Hypothalamus (tissue), 51 donors: ENCODE data around the gene KCNT2.
"Not testable (repeated sequence)": the region's sequence is repeated elsewhere in the genome, so short reads cannot be mapped to it uniquely, and the experiment has no call there.

Experiments
- DNase-seq, 51 donors: peaks; one replicate each; lab custom pipeline; 2025; lab: John Stamatoyannopoulos, UW

Gene KCNT2

DNA sequence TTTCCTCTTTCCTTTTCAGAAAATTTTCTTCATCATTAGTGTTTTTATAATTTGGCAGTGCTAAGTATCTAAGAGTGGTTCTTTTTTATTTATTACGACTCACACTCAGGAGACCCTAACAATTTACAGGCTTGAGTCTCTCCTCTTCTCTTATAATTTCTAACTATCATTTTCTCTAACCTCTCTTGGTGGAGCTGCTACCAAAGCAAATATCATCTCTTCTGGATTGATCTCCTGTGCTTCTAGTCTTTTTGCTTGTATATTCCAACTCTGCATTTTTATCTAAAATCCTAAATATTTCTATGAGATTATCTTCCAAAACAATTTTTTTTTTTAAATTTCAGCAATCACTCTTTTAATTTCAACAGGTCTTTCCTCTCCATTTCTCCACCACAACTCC, 250.3 kb downstream of the KCNT2 start:
- no peak for DNase-seq

- no peak for DNase-seq
These were observed 252.9 kb downstream of the KCNT2 start for GRCh38 chr1:196355206-196355786.

- no peak for DNase-seq
These were observed 263.8 kb downstream of the KCNT2 start for GRCh38 chr1:196344453-196344852.

DNA sequence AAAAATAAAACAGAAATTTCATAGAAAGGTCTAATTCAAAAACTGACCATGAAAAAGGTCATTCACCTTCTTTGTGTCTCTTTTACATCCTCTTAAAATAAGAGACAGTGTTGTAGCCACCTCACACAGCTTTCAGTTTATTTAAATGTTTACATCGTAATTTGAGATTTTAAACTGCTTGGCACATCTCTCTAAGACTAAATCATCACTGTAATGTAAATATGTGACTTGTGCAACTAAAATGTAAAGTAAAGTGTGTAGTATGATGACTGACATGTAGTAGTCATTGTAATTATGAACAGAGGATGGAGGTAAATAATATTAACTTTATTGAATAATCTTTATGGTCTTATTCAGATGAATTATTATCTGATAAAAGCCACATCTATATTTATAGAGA, 283.9 kb downstream of the KCNT2 start:
- no peak for DNase-seq

DNA sequence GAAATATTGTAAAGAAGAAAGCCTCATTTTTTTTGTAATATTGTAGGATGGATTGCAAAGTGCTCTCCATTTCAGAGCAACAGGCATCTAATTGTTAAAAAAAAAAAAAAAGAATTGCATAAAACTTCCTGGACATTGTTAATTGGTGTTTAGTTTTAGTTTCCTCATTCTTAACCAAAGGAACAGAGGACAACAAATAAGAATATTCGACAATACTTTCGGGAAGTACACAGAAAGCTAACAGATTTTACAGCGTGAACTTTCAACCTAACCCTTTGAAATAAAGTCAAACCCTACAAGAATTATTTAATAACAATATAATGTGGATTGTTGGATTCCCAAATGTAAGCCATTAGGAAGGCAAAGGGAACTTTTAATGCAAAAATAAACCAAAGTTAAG, 284.4 kb downstream of the KCNT2 start:
- no peak for DNase-seq

GRCh38 chr1:196319301-196319700, 288.9 kb downstream of the KCNT2 start:
- no peak for DNase-seq

DNA sequence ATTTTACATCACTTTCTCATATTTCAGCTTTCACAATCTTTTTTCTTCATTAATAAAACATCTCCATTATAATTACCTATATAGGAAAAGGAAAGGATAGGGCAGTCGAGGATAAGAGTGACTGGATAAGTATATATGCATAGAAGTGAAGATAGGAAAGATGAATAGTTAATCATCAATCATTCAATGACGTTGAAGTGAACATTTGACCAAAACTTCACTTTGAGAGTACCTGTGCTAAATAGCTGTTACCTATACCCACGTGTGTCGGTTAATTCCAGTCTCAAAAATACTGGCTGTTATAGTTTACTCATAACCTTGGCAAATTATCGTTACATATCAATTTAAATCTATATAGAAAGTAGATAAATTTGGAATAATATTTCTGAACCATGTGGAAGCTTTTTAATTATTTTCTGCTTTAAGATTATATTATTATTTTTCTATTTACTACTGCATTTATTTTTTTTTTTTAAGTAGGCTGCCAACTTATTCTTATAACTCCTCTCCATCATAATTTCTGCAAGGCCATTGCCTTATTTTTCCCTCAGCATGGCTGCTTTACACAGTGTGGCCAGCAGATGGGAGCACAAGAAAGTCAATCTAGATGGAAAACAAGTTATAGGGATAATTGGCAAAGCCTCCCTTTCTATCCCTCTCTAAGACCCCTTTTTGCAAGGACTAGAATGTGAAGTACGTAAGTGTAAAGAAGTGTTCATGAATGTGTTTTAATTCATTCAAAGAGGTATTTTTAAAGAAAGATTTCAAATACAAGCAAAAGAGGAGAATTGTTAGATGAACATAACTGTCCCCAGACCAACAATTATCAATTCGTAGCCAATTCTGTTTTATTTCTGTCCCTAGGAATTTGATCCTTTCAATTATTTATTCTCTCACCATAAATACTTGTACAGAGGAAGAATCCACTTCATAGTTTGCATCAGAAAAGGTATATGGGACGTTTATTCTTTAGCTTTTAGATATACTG, 290.4 kb downstream of the KCNT2 start:
- peak in 10 of 51 donors; percentile 0 to 31 (median 5) for DNase-seq

DNA sequence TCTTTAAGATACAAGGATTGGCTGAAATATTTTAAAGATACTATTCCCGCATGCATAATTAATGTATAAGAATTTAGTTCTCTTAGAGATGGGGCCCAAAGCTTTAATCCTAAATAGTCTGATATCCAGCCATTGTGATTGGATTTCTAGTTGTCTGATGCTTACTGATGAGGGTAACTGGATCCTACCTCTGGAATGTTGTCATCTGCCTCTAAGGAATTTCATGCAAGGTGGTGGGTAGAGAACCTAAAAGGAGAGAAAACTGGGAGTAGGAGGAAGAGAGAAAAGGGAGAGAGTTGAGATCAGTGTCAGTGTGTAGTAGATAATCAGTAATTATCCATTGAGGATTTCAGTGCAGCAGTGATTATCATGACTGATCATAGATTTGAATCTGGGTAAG, 295.5 kb downstream of the KCNT2 start:
- DNase-seq = no peak

- DNase-seq = no peak
These were observed 298.9 kb downstream of the KCNT2 start for GRCh38 chr1:196309386-196309785.

- no peak for DNase-seq
These were observed 300.1 kb downstream of the KCNT2 start for GRCh38 chr1:196308176-196308575.

DNA sequence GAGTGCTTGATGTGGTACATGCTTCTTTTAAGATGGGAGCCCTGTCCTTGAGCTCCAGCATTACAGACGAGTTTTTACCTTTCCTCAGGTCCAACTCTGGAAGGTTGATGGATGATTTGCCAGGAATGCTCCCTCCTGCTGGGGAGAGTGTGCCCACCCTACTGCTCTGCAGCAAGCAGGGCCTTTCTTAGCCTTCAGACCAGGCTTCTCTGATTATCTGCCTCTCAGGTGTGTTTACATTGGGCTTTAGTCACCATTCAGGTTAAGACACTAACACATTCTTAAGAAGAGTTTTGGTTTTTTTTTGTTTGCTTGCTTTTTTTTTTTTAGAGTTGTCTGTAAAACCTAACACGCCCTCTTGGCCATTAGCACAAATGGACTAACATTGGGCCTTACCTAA, 301.8 kb downstream of the KCNT2 start:
- no peak for DNase-seq

- no peak for DNase-seq
These were observed 303.0 kb downstream of the KCNT2 start for GRCh38 chr1:196305216-196305615.

GRCh38 chr1:196302981-196303380, 305.3 kb downstream of the KCNT2 start:
- no peak for DNase-seq

DNA sequence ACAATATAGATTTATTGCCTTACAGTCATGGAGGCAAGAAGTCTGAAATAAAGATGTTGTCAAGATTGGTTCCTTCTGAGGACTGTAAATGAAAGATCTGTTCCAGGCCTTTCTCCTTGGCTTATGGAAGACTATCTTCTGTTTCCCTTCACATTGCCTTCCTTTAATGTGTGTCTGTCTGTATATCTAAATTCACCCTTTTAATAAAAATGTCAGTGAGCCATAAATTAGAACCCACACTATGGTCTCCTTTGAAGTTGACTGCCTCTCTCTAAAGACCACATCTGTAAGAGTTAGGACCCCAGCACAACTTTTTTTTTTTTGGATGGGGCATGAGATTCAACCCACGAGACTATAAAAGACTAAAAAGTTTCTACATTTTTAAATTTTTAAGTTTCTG, 305.8 kb downstream of the KCNT2 start:
- no peak for DNase-seq

GRCh38 chr1:196295766-196296165, 312.5 kb downstream of the KCNT2 start:
- DNase-seq = no peak

GRCh38 chr1:196278816-196279215, 329.4 kb downstream of the KCNT2 start:
- no peak for DNase-seq

DNA sequence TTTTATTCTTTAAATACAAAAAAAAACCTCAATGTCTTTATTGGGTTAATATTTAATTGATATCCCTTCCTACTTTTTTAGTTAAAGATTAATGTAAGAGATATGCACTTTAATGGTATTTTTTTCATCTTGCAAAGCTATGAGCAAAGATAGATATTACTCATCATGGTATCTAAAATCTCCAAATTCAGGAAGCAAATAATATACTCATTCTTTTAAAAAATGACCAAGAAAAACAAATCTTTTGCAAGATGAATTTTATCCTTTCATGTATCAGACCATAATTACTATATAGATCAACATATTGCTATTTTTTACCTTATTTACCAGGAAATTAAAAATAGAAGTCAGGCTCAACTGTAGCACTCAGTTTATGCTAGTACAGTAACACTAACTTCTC, 330.4 kb downstream of the KCNT2 start:
- no peak for DNase-seq

GRCh38 chr1:196271212-196271947, 336.9 kb downstream of the KCNT2 start:
- no peak for DNase-seq

- not testable (repeated sequence) for DNase-seq
These were observed 345.2 kb downstream of the KCNT2 start for GRCh38 chr1:196263086-196263485.

- DNase-seq = no peak
These were observed 348.0 kb downstream of the KCNT2 start for GRCh38 chr1:196260270-196260669.

DNA sequence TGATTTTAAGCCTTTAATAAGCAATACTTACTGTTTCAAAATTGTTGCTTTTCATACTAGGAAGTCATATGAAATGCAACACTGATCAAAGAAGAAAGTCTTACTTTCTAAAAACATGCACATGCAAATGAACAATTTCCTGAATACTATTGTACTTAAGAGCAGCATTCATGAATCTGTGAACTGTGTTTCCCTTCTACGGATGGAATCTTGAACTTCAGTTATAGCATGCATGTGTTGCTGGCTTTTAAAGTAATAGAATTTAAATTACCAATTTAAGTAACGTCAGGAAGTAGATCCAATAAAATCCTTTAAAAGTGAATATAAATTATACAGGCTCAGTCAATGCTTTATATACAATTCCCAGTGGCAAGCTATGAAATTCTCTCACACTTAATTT, 348.9 kb downstream of the KCNT2 start:
- DNase-seq = no peak
